Bronchial epithelial cell (primary cell): Measurements from ENCODE around the gene CHID1. TPM values are rescaled to one million over a fixed set of nuclear protein-coding genes. Genes with fewer than 3 reads are reported as not detected.

Experiments
- DNase-seq: peaks from one replicate; pipeline ENCODE4 v3.0.0-alpha.2; 2010; ENCODE audit warnings: low read depth
- FAIRE-seq: peaks from 2 replicates; lab custom pipeline; 2011; peaks lifted over from hg19 to GRCh38; lab: Jason Lieb, UNC
- H3K27me3 ChIP-seq: 2 replicates; pipeline ENCODE4 v1.5.1; 2011; ENCODE audit warnings: low read length; ENCODE audit not compliant: control insufficient read depth, insufficient read depth
- H3K36me3 ChIP-seq: 2 replicates; pipeline ENCODE4 v1.5.1; 2011; ENCODE audit warnings: low read length; ENCODE audit not compliant: control insufficient read depth, insufficient read depth
- H3K4me3 ChIP-seq: 2 replicates; pipeline ENCODE4 v1.5.1; 2011; ENCODE audit warnings: mild to moderate bottlenecking, low read depth, low read length, control low read depth
- total RNA-seq: library from RNA; depleted of rRNA; stranded (reverse); fragments of >200 nt; gene quantifications from 2 replicates; pipeline ENCODE4 v1.2.1, GENCODE V29; 2014
- TF ChIP-seq, protein P1 (sequence below): IDR thresholded peaks from 2 replicates; pipeline ENCODE4 v1.5.1; 2011; ENCODE audit warnings: mild to moderate bottlenecking, moderate library complexity, low read length, control low read depth, inconsistent platforms; ENCODE audit not compliant: insufficient read depth, severe bottlenecking

Gene CHID1
- total RNA-seq, 1 donor from 2014 or later: 42.6 TPM

GRCh38 chr11:871472-871871, 39.1 kb downstream of the CHID1 start:
- no peaks in the 10 kb centered on the region for H3K27me3 ChIP-seq
- FAIRE-seq: no peak
- TF ChIP-seq, protein P1, sequence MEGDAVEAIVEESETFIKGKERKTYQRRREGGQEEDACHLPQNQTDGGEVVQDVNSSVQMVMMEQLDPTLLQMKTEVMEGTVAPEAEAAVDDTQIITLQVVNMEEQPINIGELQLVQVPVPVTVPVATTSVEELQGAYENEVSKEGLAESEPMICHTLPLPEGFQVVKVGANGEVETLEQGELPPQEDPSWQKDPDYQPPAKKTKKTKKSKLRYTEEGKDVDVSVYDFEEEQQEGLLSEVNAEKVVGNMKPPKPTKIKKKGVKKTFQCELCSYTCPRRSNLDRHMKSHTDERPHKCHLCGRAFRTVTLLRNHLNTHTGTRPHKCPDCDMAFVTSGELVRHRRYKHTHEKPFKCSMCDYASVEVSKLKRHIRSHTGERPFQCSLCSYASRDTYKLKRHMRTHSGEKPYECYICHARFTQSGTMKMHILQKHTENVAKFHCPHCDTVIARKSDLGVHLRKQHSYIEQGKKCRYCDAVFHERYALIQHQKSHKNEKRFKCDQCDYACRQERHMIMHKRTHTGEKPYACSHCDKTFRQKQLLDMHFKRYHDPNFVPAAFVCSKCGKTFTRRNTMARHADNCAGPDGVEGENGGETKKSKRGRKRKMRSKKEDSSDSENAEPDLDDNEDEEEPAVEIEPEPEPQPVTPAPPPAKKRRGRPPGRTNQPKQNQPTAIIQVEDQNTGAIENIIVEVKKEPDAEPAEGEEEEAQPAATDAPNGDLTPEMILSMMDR: no peak

DNA sequence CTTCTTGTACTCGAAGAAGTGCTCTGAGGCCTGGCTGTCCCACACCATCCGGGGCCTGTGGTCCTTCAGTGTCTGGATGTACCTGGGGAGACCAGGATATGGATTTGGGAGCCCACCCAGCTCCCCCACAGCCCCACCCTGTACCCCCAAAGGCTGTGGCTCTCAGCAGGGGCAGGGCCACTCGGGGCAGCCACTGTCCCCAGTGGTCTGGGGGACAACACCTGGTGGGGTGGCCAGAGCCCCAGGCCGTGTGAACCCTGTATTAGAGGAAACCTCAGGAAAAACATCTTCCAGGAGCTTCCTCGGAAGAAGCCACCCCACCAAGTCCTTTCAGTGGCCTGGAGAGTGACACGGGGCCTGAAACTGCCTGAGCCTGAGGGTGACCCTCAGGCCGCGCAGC, 40.2 kb downstream of the CHID1 start:
- Histone ChIP-seq H3K4me3 (no peak overlapping the region), H3K27me3 (no peaks in the 10 kb centered on the region), H3K36me3 (peaks cover 1% of the 10 kb centered on the region)
- TF ChIP-seq, protein P1: no peak
- FAIRE-seq (no peak), DNase-seq (no peak)

More at GRCh38 chr11:871472-871871, 39.1 kb downstream of the CHID1 start:
- Histone ChIP-seq H3K4me3 (no peak overlapping the region), H3K36me3 (peaks cover 1% of the 10 kb centered on the region)
- no peak for DNase-seq

DNA sequence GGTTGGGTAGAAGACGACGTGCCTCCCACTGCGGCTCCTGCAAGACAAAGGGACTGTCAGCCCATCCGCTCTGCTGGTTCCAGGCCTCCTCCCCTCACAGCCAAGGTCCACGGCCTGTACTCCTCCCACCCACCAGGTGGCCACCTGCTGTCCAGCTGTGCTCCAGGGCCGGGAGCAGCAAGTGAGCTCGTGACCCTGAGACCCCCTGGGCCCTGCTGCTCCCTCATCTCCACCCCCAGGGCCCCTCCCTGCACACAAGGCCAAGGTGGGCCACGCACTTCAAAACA, 40.5 kb downstream of the CHID1 start:
- TF ChIP-seq, protein P1: peak; percentile 24
- Histone ChIP-seq H3K4me3 (no peak overlapping the region), H3K27me3 (no peaks in the 10 kb centered on the region), H3K36me3 (peaks cover 1% of the 10 kb centered on the region)
- no peak for DNase-seq
- FAIRE-seq: no peak

DNA sequence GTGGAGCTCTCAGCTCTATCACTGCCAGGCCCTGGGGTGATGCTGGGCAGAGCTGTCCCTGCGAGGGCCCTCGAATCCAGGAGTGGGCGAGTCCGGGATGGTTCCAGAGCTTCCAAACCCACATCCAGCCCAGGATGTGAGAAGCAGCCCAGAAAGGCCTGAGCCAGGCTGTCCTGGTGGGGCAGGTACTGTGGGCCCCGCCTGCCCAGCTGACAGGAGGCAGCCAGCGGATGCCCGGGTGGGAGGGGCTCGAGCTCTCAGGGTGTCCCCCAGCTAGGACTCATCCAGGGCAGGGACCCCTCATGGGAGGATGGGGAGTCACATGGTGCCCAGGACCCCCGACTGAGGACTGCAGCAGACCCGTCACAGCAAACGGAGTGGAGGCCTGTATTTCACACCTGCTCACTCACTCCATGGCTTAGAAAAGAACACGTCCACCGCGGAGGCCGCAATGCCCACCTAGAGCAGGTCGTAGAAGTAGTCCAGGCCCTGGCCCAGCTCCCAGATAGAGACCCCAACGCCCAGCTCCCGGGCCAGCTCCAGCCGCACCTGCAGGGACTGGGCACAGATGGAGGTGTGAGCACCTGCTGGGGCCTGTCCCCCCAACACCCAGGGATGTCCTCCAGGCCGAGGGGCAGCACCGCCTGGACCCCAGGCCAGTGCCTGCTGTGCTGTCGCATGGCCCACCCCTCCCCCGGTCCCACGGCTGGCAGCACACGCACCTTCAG, 41.0 kb downstream of the CHID1 start:
- no peak for DNase-seq
- no peaks in the 10 kb centered on the region for H3K27me3 ChIP-seq
- no peak for FAIRE-seq
- TF ChIP-seq, protein P1: no peak
- no peak overlapping the region for H3K4me3 ChIP-seq
- peaks cover 1% of the 10 kb centered on the region for H3K36me3 ChIP-seq

DNA sequence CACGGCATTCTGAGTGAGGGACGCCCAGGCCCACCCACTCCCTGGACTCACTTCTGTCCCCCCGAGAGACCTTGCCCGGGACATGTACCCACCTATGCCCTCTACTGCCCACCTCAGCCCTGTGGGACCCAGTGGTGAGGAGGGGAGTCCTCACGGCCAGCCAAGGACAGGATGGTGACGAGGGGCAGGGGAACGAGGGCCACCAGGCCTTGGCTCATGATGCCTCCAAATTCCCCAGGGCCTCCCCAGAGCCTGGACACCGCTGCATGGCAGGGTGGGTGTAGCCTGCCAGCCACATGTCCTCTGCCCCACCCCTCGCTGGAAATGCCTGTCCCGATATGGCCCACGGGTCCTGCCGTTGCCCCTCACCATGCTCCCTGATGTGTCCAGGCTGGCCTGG, 41.8 kb downstream of the CHID1 start:
- no peaks in the 10 kb centered on the region for H3K27me3 ChIP-seq
- peaks cover 1% of the 10 kb centered on the region for H3K36me3 ChIP-seq
- TF ChIP-seq, protein P1: no peak
- FAIRE-seq (no peak), DNase-seq (no peak)
- H3K4me3 ChIP-seq: no peak overlapping the region

- FAIRE-seq (no peak), DNase-seq (no peak)
- Histone ChIP-seq H3K36me3 (peaks cover 1% of the 10 kb centered on the region), H3K27me3 (no peaks in the 10 kb centered on the region), H3K4me3 (no peak overlapping the region)
- TF ChIP-seq, protein P1: no peak
Observed at GRCh38 chr11:868394-868793, 42.2 kb downstream of the CHID1 start.
